HCT116 (cell line): ENCODE measurements around the gene TRIM14.

Source experiments
- EZH2 ChIP-seq: fragments of 200-600 bp; sonication (generic); IDR thresholded peaks from 2 replicates; pipeline ENCODE4 v1.6.1; 2017; ENCODE audit warnings: antibody characterized with exemption, mixed run types
- POLR2AphosphoS5 ChIP-seq: IDR thresholded peaks from 2 replicates; pipeline ENCODE4 v1.6.1; 2011; ENCODE audit warnings: mild to moderate bottlenecking, low read depth, low read length, moderate library complexity
- SIN3A ChIP-seq: IDR thresholded peaks from 2 replicates; pipeline ENCODE4 v1.6.1; 2012; ENCODE audit warnings: low read depth

- no peak for TF ChIP-seq SIN3A
- no peak for TF ChIP-seq POLR2AphosphoS5
- TF ChIP-seq EZH2 = no peak
These were observed 31.1 kb upstream of the TRIM14 start for GRCh38 chr9:98150164-98150563.
